Tibial artery (tissue), 4 donors: Measurements from ENCODE around the gene CCDC167.

Experiments used
- DNase-seq, 2 donors: peaks; one replicate each; pipeline ENCODE4 v3.0.0-alpha.2; 2019
- H3K27ac ChIP-seq, 2 donors: fragments of 200-600 bp; sonication (generic) in 1 of 2; 1 replicate in 1 of 2; 2 replicates in 1 of 2; pipeline ENCODE4 v1.5.1; 2018 to 2019; ENCODE audit warnings: mild to moderate bottlenecking in 1 of 2
- H3K27me3 ChIP-seq, 2 donors: fragments of 200-600 bp; sonication (generic) in 1 of 2; one replicate each; pipeline versions ENCODE4 v1.5.1 to v1.6.0; 2016 to 2019
- H3K36me3 ChIP-seq, 3 donors: fragments of 200-600 bp; sonication (generic) in 2 of 3; one replicate each; pipeline ENCODE4 v1.5.1; 2016 to 2019; ENCODE audit warnings: mild to moderate bottlenecking in 2 of 3
- H3K4me1 ChIP-seq, 4 donors: fragments of 200-600 bp; sonication (generic) in 2 of 4; 1 replicate in 3 of 4; 2 replicates in 1 of 4; pipeline ENCODE4 v1.5.1; 2016 to 2019
- H3K4me3 ChIP-seq, 2 donors: fragments of 200-600 bp; sonication (generic) in 1 of 2; 1 replicate in 1 of 2; 2 replicates in 1 of 2; pipeline ENCODE4 v1.5.1; 2018 to 2019; ENCODE audit warnings: mild to moderate bottlenecking in 2 of 2
- H3K9me3 ChIP-seq, 3 donors: fragments of 200-600 bp; sonication (generic) in 1 of 3; one replicate each; pipeline ENCODE4 v1.5.1; 2016 to 2019
- CTCF ChIP-seq, 2 experiments: fragments of 200-600 bp in 1 of 2; fragments of 450-650 bp in 1 of 2; IDR thresholded peaks; one replicate each; pipeline ENCODE4 v1.5.1; 2017 to 2019; ENCODE audit warnings: antibody characterized with exemption in 2 of 2, mild to moderate bottlenecking in 1 of 2, moderate library complexity in 1 of 2
- intact Hi-C: fragments of 100-400 bp; cut with DNase I; formaldehyde crosslinking; loops from one replicate; pipeline ENCODE4 v1.15.0; 2023; ENCODE audit warnings: low total_unique reads

The CCDC167 gene

GRCh38 chr6:37442416-37443215, 57.1 kb downstream of the CCDC167 start:
- peaks cover 39 to 59% (median 51%) of the 10 kb centered on the region in 3 donors for H3K36me3 ChIP-seq

GRCh38 chr6:37441651-37442050, 58.0 kb downstream of the CCDC167 start:
- DNase-seq: no peak
- Histone ChIP-seq H3K36me3 (peaks cover 32 to 59% (median 50%) of the 10 kb centered on the region in 3 donors), H3K9me3 (no peaks in the 10 kb centered on the region), H3K4me1 (peaks cover 0 to 13% (median 3%) of the 10 kb centered on the region in 4 donors), H3K27ac (no peak overlapping the region), H3K4me3 (no peak overlapping the region), H3K27me3 (no peaks in the 10 kb centered on the region)
- intact Hi-C loops: no loop called here
- TF ChIP-seq CTCF (IDR thresholded peaks at IDR 0.05): no peak

More at GRCh38 chr6:37442416-37443215, 57.1 kb downstream of the CCDC167 start:
- peak overlapping the region; percentile 8 to 51 for H3K27ac ChIP-seq
- intact Hi-C loops: no loop called here
- peak overlapping the region in 1 of 2 donors; percentile 11 for H3K4me3 ChIP-seq
- no peak for DNase-seq
- no peaks in the 10 kb centered on the region for H3K27me3 ChIP-seq
- no peak for TF ChIP-seq CTCF (IDR thresholded peaks at IDR 0.05)
- peaks cover 0 to 13% (median 3%) of the 10 kb centered on the region in 4 donors for H3K4me1 ChIP-seq
- no peaks in the 10 kb centered on the region for H3K9me3 ChIP-seq

GRCh38 chr6:37438930-37439329, 60.8 kb downstream of the CCDC167 start:
- peaks cover 0 to 21% (median 11%) of the 10 kb centered on the region in 4 donors for H3K4me1 ChIP-seq
- H3K27ac ChIP-seq: no peak overlapping the region
- no peak overlapping the region for H3K4me3 ChIP-seq
- TF ChIP-seq CTCF (IDR thresholded peaks at IDR 0.05): no peak
- no peak for DNase-seq
- H3K9me3 ChIP-seq: no peaks in the 10 kb centered on the region
- peaks cover 17 to 45% (median 31%) of the 10 kb centered on the region in 3 donors for H3K36me3 ChIP-seq
- H3K27me3 ChIP-seq: no peaks in the 10 kb centered on the region
- intact Hi-C loops: no loop called here

GRCh38 chr6:37435816-37436215, 63.9 kb downstream of the CCDC167 start:
- no peaks in the 10 kb centered on the region for H3K9me3 ChIP-seq
- H3K4me3 ChIP-seq: no peak overlapping the region
- intact Hi-C loops: no loop called here
- H3K27me3 ChIP-seq: no peaks in the 10 kb centered on the region
- no peak for DNase-seq
- H3K27ac ChIP-seq: no peak overlapping the region
- H3K36me3 ChIP-seq: peaks cover 15 to 41% (median 30%) of the 10 kb centered on the region in 3 donors
- TF ChIP-seq CTCF (IDR thresholded peaks at IDR 0.05): no peak
- H3K4me1 ChIP-seq: peaks cover 0 to 18% (median 14%) of the 10 kb centered on the region in 4 donors

GRCh38 chr6:37435373-37435772, 64.3 kb downstream of the CCDC167 start:
- H3K27me3 ChIP-seq: no peaks in the 10 kb centered on the region
- no peaks in the 10 kb centered on the region for H3K9me3 ChIP-seq
- intact Hi-C loops: no loop called here
- peaks cover 0 to 18% (median 14%) of the 10 kb centered on the region in 4 donors for H3K4me1 ChIP-seq
- H3K4me3 ChIP-seq: no peak overlapping the region
- peaks cover 15 to 41% (median 30%) of the 10 kb centered on the region in 3 donors for H3K36me3 ChIP-seq
- TF ChIP-seq CTCF (IDR thresholded peaks at IDR 0.05): no peak
- H3K27ac ChIP-seq: no peak overlapping the region
- DNase-seq: no peak
